Astrocyte of the spinal cord (primary cell): ENCODE data around the gene NDEL1.
A peak's percentile ranks its signal among the peaks of the same experiment; 100 is the strongest.

ENCODE experiments used
- DNase-seq: peaks from one replicate; pipeline ENCODE4 v3.0.0; 2011; ENCODE audit warnings: low read depth, low spot score
- H3K4me3 ChIP-seq: 2 replicates; pipeline ENCODE4 v1.5.1; 2011; ENCODE audit warnings: low read depth, mild to moderate bottlenecking, low read length, moderate library complexity
- CTCF ChIP-seq: IDR thresholded peaks from 2 replicates; pipeline ENCODE4 v1.5.1; 2012; ENCODE audit warnings: low read depth, mild to moderate bottlenecking, low read length, inconsistent platforms
- in situ Hi-C: cut with HindIII; loops from 2 replicates; pipeline ENCODE4 v1.10.0; 2017; ENCODE audit warnings: low sequenced_read_pairs

The NDEL1 gene

GRCh38 chr17:8476741-8477140 is 41.1 kb downstream of the NDEL1 start:
- no peak for DNase-seq
- in situ Hi-C loops: no loop called here
- H3K4me3 ChIP-seq: no peak overlapping the region
- TF ChIP-seq CTCF: no peak

- no peak overlapping the region for H3K4me3 ChIP-seq
- no peak for DNase-seq
- no peak for TF ChIP-seq CTCF
- in situ Hi-C loops: no loop called here
Measured at GRCh38 chr17:8477171-8477570, 41.5 kb downstream of the NDEL1 start.

GRCh38 chr17:8477715-8478441 is 42.2 kb downstream of the NDEL1 start:
- H3K4me3 ChIP-seq: no peak overlapping the region
- no peak for DNase-seq

GRCh38 chr17:8479431-8479947 is 43.8 kb downstream of the NDEL1 start:
- H3K4me3 ChIP-seq: no peak overlapping the region
- peak; percentile 36 for DNase-seq
- no peak for TF ChIP-seq CTCF
- in situ Hi-C loops: no loop called here

More at GRCh38 chr17:8477715-8478441, 42.2 kb downstream of the NDEL1 start:
- in situ Hi-C loops: no loop called here
- TF ChIP-seq CTCF: no peak

- no peak for DNase-seq
- no peak for TF ChIP-seq CTCF
- no peak overlapping the region for H3K4me3 ChIP-seq
- in situ Hi-C loops: no loop called here
Measured at GRCh38 chr17:8480011-8480976, 44.6 kb downstream of the NDEL1 start.

- TF ChIP-seq CTCF: no peak
- no peak overlapping the region for H3K4me3 ChIP-seq
- in situ Hi-C loops: no loop called here
- no peak for DNase-seq
Measured at GRCh38 chr17:8481089-8481488, 45.4 kb downstream of the NDEL1 start.
